ENCODE measurements around the gene PRDM2.

The PRDM2 gene

GRCh38 chr1:13752852-13753251, 52.9 kb downstream of the PRDM2 start:
- TF ChIP-seq ZNF70 (CRISPR knock-in tag; IDR thresholded peaks at IDR 0.05) (no peak), OSR1 (CRISPR knock-in tag; IDR thresholded peaks at IDR 0.05) (no peak), CSDC2 (CRISPR knock-in tag; IDR thresholded peaks at IDR 0.05) (no peak), BACH2 (CRISPR knock-in tag; IDR thresholded peaks at IDR 0.05; ENCODE audit: borderline replicate concordance) (no peak), TCF4 (CRISPR knock-in tag; IDR thresholded peaks at IDR 0.05; ENCODE audit: borderline replicate concordance) (no peak), ZNF8 (CRISPR knock-in tag; IDR thresholded peaks at IDR 0.05) (no peak), ZC3H10 (CRISPR knock-in tag; IDR thresholded peaks at IDR 0.05) (no peak), ISL1 (CRISPR knock-in tag; IDR thresholded peaks at IDR 0.05) (no peak), RARB (CRISPR knock-in tag; IDR thresholded peaks at IDR 0.05) (no peak), PPARA (CRISPR knock-in tag; IDR thresholded peaks at IDR 0.05; ENCODE audit: borderline replicate concordance) (no peak)
- TF ChIP-seq, protein P1, sequence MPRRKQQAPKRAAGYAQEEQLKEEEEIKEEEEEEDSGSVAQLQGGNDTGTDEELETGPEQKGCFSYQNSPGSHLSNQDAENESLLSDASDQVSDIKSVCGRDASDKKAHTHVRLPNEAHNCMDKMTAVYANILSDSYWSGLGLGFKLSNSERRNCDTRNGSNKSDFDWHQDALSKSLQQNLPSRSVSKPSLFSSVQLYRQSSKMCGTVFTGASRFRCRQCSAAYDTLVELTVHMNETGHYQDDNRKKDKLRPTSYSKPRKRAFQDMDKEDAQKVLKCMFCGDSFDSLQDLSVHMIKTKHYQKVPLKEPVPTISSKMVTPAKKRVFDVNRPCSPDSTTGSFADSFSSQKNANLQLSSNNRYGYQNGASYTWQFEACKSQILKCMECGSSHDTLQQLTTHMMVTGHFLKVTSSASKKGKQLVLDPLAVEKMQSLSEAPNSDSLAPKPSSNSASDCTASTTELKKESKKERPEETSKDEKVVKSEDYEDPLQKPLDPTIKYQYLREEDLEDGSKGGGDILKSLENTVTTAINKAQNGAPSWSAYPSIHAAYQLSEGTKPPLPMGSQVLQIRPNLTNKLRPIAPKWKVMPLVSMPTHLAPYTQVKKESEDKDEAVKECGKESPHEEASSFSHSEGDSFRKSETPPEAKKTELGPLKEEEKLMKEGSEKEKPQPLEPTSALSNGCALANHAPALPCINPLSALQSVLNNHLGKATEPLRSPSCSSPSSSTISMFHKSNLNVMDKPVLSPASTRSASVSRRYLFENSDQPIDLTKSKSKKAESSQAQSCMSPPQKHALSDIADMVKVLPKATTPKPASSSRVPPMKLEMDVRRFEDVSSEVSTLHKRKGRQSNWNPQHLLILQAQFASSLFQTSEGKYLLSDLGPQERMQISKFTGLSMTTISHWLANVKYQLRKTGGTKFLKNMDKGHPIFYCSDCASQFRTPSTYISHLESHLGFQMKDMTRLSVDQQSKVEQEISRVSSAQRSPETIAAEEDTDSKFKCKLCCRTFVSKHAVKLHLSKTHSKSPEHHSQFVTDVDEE (CRISPR knock-in tag; IDR thresholded peaks at IDR 0.05): no peak
- TF ChIP-seq, protein P2, sequence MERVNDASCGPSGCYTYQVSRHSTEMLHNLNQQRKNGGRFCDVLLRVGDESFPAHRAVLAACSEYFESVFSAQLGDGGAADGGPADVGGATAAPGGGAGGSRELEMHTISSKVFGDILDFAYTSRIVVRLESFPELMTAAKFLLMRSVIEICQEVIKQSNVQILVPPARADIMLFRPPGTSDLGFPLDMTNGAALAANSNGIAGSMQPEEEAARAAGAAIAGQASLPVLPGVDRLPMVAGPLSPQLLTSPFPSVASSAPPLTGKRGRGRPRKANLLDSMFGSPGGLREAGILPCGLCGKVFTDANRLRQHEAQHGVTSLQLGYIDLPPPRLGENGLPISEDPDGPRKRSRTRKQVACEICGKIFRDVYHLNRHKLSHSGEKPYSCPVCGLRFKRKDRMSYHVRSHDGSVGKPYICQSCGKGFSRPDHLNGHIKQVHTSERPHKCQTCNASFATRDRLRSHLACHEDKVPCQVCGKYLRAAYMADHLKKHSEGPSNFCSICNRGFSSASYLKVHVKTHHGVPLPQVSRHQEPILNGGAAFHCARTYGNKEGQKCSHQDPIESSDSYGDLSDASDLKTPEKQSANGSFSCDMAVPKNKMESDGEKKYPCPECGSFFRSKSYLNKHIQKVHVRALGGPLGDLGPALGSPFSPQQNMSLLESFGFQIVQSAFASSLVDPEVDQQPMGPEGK (CRISPR knock-in tag; IDR thresholded peaks at IDR 0.05; ENCODE audit: borderline replicate concordance): no peak
- ATAC-seq: no peak

GRCh38 chr1:13753636-13754402, 53.8 kb downstream of the PRDM2 start:
- ATAC-seq: no peak

More at GRCh38 chr1:13753636-13754402, 53.8 kb downstream of the PRDM2 start:
- TF ChIP-seq SNAI2 (CRISPR knock-in tag; IDR thresholded peaks at IDR 0.05) (no peak), TCF4 (CRISPR knock-in tag; IDR thresholded peaks at IDR 0.05; ENCODE audit: borderline replicate concordance) (no peak), ZNF70 (CRISPR knock-in tag; IDR thresholded peaks at IDR 0.05) (no peak), ESRRG (CRISPR knock-in tag; IDR thresholded peaks at IDR 0.05) (no peak), PPARA (CRISPR knock-in tag; IDR thresholded peaks at IDR 0.05; ENCODE audit: borderline replicate concordance) (no peak), POU6F1 (CRISPR knock-in tag; IDR thresholded peaks at IDR 0.05; ENCODE audit: borderline replicate concordance, low read depth) (no peak), GLIS3 (CRISPR knock-in tag; IDR thresholded peaks at IDR 0.05) (no peak)
- TF ChIP-seq, protein P1 (CRISPR knock-in tag; IDR thresholded peaks at IDR 0.05): no peak
- TF ChIP-seq, protein P3, sequence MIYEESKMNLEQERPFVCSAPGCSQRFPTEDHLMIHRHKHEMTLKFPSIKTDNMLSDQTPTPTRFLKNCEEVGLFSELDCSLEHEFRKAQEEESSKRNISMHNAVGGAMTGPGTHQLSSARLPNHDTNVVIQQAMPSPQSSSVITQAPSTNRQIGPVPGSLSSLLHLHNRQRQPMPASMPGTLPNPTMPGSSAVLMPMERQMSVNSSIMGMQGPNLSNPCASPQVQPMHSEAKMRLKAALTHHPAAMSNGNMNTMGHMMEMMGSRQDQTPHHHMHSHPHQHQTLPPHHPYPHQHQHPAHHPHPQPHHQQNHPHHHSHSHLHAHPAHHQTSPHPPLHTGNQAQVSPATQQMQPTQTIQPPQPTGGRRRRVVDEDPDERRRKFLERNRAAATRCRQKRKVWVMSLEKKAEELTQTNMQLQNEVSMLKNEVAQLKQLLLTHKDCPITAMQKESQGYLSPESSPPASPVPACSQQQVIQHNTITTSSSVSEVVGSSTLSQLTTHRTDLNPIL (CRISPR knock-in tag; IDR thresholded peaks at IDR 0.05; ENCODE audit: low read depth): no peak

All from SK-N-SH treated with all-trans-retinoic acid at 6 μM for 48 hours (cell line).